LHCN-M2 (cell line): ENCODE results near the gene SLC25A23. TPM values are rescaled to one million over a fixed set of nuclear protein-coding genes. Genes with fewer than 3 reads are reported as not detected.

Experiments
- DNase-seq: peaks from one replicate; pipeline ENCODE4 v3.0.0-alpha.2; 2012; ENCODE audit warnings: low read depth
- total RNA-seq: library from RNA; depleted of rRNA; stranded (reverse); fragments of >200 nt; gene quantifications from 2 replicates; pipeline ENCODE4 v1.2.3, GENCODE V29; 2014

The SLC25A23 gene
- total RNA-seq, 1 experiment from 2014 or later: 5.5 TPM

DNA sequence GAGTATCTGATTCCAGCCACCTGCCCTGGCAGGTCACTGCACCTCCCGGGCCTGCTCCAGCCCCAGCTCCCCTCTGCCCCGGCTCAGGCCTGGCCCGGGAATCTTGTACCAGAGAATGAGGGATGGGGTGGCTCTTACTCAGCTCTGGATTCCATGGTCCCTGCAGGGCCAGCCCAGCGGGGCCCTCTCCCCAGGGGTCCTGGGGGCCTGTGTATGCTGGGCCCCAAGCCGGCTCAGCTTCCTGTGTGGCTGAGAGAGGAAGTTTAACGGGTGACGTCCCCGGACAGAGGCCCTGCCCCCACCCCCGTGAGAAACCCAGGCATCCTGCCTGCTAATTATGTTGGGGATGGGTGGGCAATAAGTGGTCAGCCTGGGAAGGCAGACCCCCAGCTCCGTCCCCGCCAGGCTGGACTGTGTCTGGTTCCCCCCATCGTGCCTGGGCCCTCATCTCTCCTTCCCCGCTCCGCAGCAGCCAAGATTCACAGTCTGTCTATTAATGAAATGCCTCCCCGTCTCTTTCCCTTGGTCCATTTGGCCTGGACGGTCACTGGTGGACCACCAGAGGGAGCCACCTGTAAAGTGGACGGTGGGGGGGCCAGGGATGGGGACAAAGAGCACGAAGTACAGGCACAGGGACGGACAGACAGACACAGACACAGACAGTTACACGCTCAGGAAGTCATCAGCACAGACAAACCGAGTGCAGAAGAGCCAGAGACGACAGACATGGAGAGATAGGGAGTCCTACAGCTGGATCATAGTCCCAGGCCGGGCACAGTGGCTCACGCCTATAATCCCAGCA is 22.1 kb upstream of the SLC25A23 start, which contains the start of gene DENND1C:
TSS of gene DENND1C (minus strand) at position 247 of the 802 bp plus-strand sequence. CDS start at position 155, 92 bp downstream.
- DNase-seq: no peak

DNA sequence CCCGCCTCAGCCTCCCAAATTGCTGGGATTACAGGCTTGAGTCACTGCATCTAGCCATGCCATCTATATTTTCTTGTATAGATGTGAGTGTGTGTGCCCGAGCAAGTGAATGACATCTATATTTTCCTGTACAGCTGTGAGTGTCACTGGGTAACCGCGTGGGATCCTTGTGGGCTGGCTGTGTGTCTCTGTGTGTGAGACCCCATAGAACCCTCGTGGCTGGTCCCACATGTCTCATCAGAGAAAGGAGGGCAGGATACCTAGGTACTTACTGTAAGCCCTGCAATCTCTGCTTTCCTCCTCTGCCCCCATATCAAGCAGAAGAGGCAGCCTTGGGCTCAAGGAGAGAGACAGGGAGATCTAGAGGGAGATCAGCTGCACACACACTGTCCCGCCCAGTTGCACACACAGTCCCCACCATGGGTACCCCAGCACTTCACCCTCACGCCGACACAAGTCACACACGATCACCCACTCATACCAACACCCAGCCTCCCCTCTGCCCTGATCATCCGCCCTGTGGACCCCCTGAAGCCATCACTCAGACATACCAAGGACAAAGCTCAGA is 21.3 kb upstream of the SLC25A23 start:
- DNase-seq: no peak

DNA sequence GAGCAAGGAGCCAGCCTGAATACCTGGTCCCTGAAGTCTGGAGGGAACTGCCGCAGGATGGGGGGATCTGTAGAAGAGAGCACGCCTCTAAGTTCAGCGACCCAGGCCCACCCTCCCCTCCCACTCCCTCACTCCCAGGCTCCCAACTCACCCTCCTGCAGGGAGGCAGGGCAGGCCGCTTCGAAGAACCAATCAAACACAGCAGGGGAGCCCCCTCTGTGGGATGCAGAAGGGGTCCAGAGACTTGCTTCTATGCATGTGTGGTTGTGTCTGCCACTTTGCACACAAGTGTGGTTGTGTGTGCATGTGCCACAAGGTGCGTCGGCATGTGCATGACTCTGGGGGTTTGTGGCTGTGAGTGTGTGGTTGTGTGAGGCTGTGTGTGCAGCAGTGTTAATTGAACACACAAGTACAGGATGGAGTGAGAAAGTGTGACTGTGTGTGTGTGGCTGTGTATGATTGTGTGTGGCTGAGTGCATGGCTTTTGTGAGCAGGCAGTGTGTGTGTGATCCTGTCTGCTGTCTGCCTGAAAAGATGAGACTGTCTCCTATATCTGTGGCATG is 20.3 kb upstream of the SLC25A23 start:
- DNase-seq: no peak

DNA sequence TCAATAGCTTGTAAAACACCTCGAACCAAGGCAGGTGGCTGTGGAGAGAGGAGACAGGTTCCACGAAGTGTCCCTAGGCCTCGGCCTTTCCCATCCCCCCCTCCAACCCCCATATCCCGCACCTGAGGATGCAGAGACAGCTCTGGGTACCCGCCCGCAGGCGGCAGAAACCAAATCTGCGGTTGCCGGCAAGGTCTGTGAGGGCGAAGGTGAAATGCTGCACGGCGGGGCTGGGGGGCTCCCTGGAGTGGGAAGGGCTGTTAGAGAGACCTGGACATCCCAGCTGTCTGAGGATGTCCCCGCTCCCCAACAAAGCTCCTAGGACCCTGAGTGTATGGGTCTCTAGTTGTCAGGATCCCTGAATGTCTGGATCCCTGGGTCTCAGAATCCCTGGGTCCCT is 19.2 kb upstream of the SLC25A23 start:
- DNase-seq: no peak

DNA sequence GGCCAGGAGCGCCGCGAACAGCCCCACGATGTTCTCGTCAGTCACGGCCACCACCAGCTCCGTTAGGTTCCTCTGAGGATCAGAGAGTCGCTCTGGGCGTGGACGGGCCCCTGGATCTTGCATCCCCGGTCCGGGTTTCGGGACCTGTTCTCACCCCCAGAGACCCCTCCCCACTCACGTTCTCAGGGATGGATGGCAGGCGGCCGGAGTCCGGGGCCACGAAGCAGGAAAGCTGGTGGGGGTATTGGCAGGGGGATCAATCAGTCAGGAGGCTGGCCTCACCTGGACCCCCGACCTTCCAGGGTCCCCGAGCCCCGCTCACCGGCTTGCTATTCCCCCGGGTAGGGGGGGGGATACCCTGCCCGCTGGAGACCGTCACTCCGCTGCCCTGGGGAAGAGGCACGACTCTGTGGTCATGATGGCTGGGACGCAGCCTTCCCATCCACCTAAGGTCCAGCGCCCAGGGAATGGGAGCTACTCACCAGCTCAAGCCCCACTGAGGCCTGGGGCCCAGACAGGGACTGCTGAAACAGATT is 17.4 kb upstream of the SLC25A23 start:
- no peak for DNase-seq

DNA sequence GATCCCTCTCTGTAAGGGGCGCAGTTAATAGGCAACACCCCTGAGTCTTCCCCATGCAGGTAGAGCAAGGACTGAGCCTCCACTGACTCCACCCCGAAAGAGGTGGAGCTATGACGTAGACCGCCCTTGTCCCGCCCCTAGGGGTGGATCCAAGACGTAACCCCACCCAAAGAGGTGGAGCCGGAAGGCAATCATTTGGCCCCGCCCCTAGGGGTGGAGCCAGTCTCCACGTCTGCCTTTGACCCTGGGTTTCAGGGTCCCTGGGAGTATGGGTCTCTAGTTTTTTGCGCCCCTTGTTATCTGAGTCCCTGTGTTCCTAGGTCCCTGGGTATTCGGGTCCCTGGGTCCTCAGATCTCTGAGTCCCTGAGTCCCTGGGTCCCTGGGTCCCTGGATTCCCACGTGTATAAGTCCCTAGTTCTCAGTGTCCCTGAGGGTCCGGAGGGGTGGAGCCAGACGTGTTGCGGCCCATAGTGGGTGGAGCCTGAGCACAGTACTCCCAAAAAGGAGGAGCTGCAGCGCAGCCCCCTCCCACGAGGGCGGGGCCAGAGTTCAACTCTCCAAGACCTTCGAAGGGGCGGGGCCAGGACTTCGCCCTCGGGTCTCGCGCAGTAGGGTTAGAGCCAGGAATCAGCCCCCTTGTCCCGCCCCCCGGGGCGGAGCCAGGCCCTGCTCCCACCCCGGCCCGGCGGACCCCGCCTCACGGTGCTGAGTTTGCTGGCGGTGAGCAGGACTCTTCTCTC is 16.7 kb upstream of the SLC25A23 start:
- peak; percentile 20 for DNase-seq

DNA sequence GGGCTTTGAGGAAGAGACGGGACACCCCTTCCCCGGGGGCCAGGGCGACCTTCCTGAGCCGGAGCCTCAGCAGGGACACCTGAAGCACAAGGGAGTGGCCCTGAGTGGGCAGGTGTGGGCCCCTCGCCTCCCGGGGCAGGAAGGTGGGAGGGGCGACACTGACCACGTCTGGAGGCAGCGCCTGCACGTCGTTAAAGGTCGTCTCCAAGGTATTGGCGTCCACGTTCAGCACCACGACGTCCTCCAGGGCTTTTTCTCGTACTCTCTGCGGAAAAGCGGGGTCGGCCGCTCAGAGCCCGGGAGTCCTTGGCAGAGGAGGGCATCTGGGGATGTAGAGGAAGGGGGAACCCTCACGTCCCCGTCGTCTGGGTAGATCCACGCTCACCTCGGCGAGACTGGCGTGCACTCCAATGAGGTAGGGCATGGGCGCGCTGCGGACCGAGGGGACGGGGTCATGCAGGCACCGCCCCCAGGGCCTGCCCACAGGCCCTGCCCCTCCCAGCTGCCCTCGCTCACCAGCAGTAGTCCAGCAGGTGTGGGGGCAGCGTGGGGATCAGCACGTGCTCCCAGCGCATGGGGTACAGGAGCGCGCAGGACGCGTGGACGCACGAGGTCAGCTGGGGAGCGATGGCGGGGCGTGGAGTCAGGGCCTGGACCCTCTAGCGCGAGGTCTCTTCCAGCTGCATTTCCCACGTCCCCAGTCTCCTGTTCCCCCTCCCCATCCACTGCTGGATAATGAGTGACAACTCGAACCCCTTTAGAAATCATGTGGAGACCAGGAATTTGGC is 15.9 kb upstream of the SLC25A23 start:
- DNase-seq: no peak

DNA sequence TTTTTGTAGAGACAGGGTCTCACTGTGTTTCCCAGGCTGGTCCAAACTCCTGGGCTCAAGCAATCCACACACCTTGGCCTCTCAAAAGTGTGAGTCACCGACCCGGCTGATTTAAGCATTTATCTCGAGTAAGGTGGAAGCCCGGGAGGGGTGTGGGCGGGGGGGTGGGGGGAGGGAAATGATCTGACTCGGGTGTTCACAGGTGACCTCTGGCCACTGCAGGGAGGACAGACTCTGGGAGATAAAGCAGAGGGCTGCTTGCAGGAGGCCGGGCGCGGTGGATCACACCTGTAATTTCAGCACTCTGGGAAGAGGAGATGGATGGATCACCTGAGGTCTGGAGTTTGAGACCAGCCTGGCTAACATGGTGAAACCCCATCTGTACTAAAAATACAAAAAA is 14.1 kb upstream of the SLC25A23 start:
- no peak for DNase-seq

DNA sequence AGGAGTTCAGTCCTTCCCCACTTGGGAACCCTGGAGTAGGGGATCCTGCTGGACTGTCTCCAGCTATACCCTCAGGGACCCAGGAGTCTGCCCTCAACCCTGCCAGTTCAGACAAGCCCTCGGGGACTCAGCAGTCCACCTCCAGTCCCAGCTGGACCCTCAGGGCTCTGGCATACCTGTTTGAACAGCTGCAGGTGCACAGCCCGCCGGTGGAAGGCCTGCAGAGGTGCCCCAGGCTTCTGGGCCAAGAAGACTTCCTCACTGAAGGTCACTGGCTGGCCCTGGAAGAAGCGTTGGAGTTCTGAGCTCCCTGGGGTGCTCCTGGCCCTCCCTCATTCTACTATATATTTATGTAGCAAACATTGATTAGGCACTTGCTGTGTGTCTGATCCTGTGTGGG is 13.1 kb upstream of the SLC25A23 start:
- DNase-seq: no peak

DNA sequence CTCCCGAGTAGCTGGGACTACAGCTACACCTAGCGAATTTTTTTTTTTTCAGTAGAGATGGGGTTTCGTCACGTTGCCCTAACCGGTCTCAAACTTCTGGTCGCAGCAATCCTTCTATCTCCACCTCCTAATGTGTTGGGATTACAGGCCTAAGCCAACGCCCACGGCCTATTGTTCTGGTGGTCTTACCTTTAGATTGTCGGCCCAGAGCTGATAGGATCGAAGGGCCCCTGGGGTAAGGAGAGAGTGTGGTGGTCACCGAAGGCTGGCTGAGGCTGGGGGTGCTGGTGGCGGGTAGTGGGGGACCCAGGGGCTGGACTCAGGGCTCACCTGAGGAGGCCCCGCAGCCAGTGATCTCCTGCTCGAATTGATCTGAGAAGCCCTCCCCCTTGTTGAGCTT is 11.5 kb upstream of the SLC25A23 start:
- no peak for DNase-seq

DNA sequence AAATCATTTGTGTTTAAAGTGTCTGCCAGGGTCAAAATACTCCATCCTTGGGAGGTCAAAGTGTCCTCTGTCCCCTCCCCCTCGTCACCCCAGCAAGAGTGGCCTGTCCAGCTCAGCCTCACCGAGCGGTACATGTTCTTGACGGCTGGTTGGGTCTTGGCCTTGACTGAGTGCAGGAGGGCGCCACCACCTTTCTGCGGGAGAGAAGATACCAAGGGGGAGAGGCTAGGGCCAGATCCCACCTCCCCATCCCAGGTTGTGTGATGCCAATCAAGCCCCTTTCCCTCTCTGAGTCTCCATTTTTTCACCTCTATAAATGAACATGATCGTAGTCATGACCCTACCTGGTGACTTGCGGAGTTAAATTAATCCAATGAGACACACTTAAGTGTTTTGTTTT is 10.6 kb upstream of the SLC25A23 start:
- no peak for DNase-seq

DNA sequence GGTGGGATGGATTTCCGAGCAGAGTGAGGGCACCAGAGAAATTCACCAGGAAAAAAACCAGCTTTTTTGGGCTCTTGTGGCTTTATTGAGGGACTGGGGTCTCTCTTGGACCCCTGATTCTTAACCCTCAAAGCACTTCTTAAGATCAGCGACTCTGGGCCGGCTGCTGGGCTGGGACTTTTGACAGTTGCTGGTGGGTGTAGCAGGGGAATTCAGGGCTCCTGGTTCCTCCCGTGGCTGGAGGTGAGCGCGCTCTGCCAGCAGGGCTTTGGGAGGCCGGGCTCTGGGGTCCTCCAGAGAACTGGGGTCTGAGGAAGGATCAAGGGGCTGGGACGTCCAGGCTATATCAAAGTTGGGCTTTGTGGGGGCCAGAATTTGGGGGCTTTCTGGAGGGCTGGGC is 7.8 kb upstream of the SLC25A23 start:
- no peak for DNase-seq

DNA sequence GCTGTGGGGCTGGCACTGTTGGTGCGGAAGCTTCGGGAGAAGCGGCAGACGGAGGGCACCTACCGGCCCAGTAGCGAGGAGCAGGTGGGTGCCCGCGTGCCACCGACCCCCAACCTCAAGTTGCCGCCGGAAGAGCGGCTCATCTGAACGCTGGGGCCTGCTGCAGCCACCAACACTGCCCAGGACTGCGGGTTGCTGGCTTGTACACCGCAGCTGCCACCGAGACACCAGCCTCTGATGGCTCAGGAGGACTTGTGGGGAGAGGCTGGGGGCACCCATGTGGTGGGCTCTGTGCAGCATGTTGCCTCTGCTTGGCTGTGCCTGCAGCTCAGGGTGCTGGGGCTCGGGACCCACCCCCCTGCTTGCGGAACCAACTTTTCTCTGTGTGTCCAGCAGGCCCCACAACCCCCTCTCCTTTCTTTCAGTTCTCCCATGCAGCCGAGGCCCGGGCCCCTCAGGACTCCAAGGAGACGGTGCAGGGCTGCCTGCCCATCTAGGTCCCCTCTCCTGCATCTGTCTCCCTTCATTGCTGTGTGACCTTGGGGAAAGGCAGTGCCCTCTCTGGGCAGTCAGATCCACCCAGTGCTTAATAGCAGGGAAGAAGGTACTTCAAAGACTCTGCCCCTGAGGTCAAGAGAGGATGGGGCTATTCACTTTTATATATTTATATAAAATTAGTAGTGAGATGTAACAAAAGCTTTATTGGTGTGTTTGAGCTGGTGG is 7.1 kb upstream of the SLC25A23 start:
- no peak for DNase-seq

DNA sequence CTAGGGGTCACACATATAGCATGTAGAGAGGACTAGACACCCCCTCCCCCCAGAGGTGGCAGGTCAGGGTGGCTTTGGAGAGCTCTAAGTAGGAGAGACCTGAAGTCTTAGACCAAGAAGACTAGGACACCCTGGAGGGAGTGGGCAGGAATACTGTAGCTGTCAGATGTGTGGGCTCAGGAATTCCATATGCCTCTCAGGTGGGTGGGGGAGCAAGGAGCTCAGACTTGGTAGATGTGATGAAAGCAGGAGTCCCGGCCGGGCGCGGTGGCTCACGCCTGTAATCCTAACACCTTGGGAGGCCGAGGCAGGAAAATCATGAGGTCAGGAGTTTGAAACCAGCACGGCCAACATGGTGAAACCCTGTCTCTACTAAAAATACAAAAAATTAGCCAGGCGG is 6.1 kb upstream of the SLC25A23 start:
- DNase-seq: no peak

DNA sequence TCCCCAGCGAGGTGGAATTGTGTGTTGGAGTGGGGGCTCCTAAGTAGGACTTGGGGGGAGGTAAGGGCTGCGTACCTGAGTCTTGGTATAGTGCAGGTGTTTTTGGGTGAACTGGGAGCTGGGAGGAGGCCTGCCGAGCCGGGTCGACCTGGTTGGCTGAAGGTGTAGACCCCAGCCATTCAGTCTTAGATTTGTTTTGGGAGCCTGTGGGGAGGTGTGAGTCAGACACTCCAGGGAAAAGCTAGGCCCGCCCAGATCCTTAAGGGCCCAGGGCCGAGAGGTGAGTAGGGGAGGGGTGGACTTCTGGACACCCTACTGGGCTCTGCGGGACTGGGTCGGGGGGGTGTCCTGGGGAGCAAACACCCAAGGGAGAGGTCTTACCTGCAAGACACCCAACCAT is 5.4 kb upstream of the SLC25A23 start:
- DNase-seq: no peak

DNA sequence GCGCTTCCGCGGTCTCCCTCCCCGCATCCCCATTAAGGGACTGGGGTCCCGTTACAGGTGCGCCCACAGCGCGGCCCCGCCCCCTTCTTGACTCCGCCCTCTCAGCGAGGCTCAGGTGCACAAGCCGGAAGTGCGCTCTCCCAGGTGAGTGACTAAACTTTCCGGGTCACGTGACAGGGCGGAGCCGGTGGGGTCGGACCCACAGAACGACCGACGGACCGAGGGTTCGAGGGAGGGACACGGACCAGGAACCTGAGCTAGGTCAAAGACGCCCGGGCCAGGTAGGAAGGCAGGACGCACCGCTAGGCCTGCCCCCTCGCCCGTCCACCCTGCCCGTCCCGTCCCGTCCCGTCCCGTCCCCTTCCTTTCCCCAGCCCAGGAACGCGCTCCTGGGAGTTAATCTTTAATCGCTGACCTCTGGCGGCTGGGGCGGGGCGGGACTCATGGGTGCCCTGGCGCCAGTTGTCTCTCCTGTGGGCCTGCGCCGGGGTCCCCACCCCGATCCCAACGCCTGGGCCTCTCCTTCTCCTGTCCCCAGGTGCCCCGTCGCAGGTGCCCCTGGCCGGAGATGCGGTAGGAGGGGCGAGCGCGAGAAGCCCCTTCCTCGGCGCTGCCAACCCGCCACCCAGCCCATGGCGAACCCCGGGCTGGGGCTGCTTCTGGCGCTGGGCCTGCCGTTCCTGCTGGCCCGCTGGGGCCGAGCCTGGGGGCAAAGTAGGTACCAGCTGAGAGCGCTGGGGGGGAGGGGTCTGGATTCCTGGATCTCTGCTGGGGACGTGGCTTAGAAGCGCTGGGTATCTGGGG is 4.7 kb upstream of the SLC25A23 start, which contains the start of gene CRB3:
TSS of gene CRB3 (plus strand) at position 202 of the 804 bp plus-strand sequence. CDS start at position 633, 431 bp downstream.
- DNase-seq: no peak

DNA sequence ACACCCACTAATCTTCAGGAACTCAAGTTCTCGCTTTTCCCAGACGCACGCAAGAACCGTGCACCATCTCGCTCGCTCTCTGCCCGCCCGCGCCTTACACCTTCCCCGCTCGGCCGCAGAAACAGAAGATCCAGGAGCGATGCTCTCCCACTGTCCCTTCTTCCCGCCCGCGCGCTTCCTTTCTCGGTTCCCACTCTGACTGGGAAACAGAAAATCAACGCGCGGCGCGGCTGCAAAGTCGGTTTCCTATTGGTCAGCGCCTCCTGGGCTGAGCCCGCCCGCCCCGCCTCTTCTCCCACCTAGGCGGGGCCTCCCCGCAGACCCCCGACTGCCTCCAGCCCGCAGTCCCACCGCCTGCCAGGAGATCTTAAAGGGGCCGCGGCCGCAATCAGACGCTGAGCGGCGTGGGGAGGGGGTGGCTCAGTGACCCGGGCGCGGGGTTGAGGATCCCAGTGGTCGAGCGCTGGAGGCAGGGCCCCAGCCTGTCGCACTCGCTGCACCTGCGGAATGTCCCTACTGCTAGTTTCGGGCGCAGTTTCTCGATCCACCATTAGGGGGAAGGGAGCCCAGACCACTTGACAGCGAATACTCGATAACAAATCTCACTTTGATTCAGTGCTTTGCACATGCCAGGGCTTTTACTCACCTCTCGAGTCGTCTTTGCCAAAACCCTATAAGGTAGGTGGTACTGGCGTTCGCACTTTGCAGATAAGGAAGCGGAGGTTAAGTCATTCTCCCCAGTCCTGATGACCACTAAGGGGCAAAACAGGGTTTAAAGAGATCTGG is 700 bp upstream of the SLC25A23 start:
- peak; percentile 96 for DNase-seq

DNA sequence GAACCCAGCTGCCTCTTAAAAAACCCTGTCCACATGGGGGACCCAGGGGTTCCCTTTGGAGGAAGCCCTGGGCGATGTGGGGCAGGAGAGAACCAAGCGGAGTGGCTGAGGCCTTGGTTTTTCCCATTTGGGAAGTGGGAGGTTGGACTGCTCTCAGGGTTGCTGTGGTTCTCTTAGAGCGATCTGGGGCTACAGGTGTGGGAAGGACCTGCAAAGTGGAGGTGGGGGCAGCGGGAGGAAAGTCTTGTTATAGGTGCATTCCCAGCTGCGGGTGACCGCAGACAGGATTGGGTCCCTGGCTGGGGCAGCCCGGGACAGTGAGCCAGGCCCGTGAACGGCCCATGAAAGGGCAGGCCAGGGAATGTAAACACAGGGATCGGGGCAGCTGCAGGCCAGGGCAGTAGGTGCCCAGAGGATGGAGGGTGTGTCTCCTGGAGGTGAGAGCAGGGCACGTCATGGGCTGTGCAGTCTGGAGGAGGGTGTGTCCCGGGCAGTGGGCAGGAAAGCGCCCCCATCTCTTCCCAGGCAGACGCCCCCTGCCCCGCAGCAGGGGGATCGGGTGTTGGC is 814 bp downstream of the SLC25A23 start:
- no peak for DNase-seq
